K562 (cell line): ENCODE measurements around the gene CRYZ. TPM values are rescaled to one million over a fixed set of nuclear protein-coding genes. Genes with fewer than 3 reads are reported as not detected.

Experiments used
- ATAC-seq: fragments of 200-7000 bp; cut with Tn5 transposase; 3 replicates; pipeline ENCODE4 v1.9.1; 2020; ENCODE audit warnings: moderate library complexity
- BruUV-seq: library from RNA; stranded (reverse); fragments of 400-500 nt; replicated peaks from 2 replicates; lab custom pipeline; 2021; lab: Mats Ljungman, UMichigan
- CTCF ChIA-PET: fragments of 300-600 bp; formaldehyde crosslinking; extraction: SDS; loops from one replicate; lab custom pipeline; 2021; ENCODE audit warnings: low intra/inter-chr PET ratio; lab: Yijun Ruan, JAX
- POLR2A ChIA-PET: fragments of 300-600, 350-650 bp; sonication (Branson Sonifier 250); formaldehyde crosslinking; extraction: SDS; loops from one replicate; lab custom pipeline; 2021; ENCODE audit warnings: antibody characterized with exemption, inconsistent platforms; lab: Yijun Ruan, JAX
- DNase-seq, 4 experiments: peaks; one replicate each; pipeline versions ENCODE4 v3.0.0 to v3.0.0-alpha.2; 2011 to 2018; ENCODE audit warnings: low spot score in 3 of 4, mixed read lengths in 3 of 4; ENCODE audit errors: extremely low read depth in 1 of 4
- FAIRE-seq: peaks from 2 replicates; lab custom pipeline; 2011; peaks lifted over from hg19 to GRCh38; lab: Jason Lieb, UNC
- H2AFZ ChIP-seq: 2 replicates; pipeline ENCODE4 v1.6.0; 2011; ENCODE audit warnings: low read depth, low read length, control low read depth, inconsistent platforms
- H3K27ac ChIP-seq: fragments of 200-600 bp; 3 replicates; pipeline ENCODE4 v1.8.0; 2011; ENCODE audit warnings: low read depth, mild to moderate bottlenecking, control low read depth, inconsistent platforms, low read length, moderate library complexity, mixed read lengths; ENCODE audit errors: extremely low read depth
- H3K27me3 ChIP-seq, 2 experiments: fragments of 300-600 bp in 1 of 2; 2 replicates in 1 of 2; 3 replicates in 1 of 2; pipeline versions ENCODE4 v1.6.0 to v1.8.0; 2011; ENCODE audit warnings: inconsistent platforms in 2 of 2, low read length in 2 of 2, mild to moderate bottlenecking in 1 of 2, mixed read lengths in 1 of 2, moderate library complexity in 1 of 2; ENCODE audit not compliant: control insufficient read depth in 2 of 2, insufficient read depth in 2 of 2
- H3K36me3 ChIP-seq: fragments of 300-600 bp; 3 replicates; pipeline ENCODE4 v1.8.0; 2011; ENCODE audit warnings: mild to moderate bottlenecking, low read length, inconsistent platforms; ENCODE audit not compliant: control insufficient read depth, insufficient read depth
- H3K4me1 ChIP-seq, 2 experiments: fragments of 200-600 bp in 1 of 2; replicated peaks in 1 of 2; 2 replicates in 1 of 2; 3 replicates in 1 of 2; pipeline versions ENCODE4 v1.5.1 to v1.8.0; 2011; ENCODE audit warnings: inconsistent platforms in 2 of 2, low read length in 2 of 2, mild to moderate bottlenecking in 1 of 2, mixed read lengths in 1 of 2, moderate library complexity in 1 of 2; ENCODE audit not compliant: control insufficient read depth in 2 of 2, insufficient read depth in 2 of 2
- H3K4me2 ChIP-seq: 2 replicates; pipeline ENCODE4 v1.6.1; 2011; ENCODE audit warnings: low read length, control low read depth, inconsistent platforms, mixed read lengths; ENCODE audit not compliant: insufficient read depth
- H3K4me3 ChIP-seq: fragments of 200-600 bp; sonication (generic), shearing (Covaris generic); 2 replicates; pipeline ENCODE4 v1.5.1; 2016; ENCODE audit warnings: control low read depth, inconsistent platforms
- H3K79me2 ChIP-seq: fragments of 200-600 bp; 3 replicates; pipeline ENCODE4 v1.8.0; 2011; ENCODE audit warnings: low read length, inconsistent platforms; ENCODE audit not compliant: control insufficient read depth, insufficient read depth
- H3K9ac ChIP-seq, 2 experiments: 2 replicates each; pipeline versions ENCODE4 v1.6.0 to v1.6.1; 2011; ENCODE audit warnings: low read depth in 2 of 2, low read length in 2 of 2, control low read depth in 1 of 2, inconsistent platforms in 1 of 2, mild to moderate bottlenecking in 1 of 2, mixed read lengths in 1 of 2; ENCODE audit not compliant: insufficient read depth in 1 of 2
- H3K9me1 ChIP-seq: one replicate; pipeline ENCODE4 v1.6.0; 2011; ENCODE audit warnings: inconsistent platforms, mild to moderate bottlenecking, low read length, moderate library complexity; ENCODE audit not compliant: control insufficient read depth, insufficient read depth
- H3K9me3 ChIP-seq: replicated peaks from 2 replicates; pipeline ENCODE4 v1.5.1; 2011; ENCODE audit warnings: low read depth, low read length, inconsistent platforms; ENCODE audit not compliant: control insufficient read depth, insufficient read depth
- H4K20me1 ChIP-seq: replicated peaks from 2 replicates; pipeline ENCODE4 v1.6.1; 2011; ENCODE audit warnings: low read length, inconsistent platforms, mixed read lengths; ENCODE audit not compliant: control insufficient read depth, insufficient read depth
- CBX1 ChIP-seq: sonication (generic); IDR thresholded peaks from 2 replicates; pipeline ENCODE4 v1.6.1; 2016; ENCODE audit warnings: antibody characterized with exemption, low read depth, mild to moderate bottlenecking
- E2F4 ChIP-seq: sonication (generic); formaldehyde crosslinking; IDR thresholded peaks from 2 replicates; pipeline ENCODE4 v1.8.0; 2022; ENCODE audit warnings: mild to moderate bottlenecking, low read depth, missing genetic modification reagents
- FOXK2 ChIP-seq, 2 experiments: fragments of 450-650 bp; IDR thresholded peaks in 1 of 2; conservative IDR thresholded peaks in 1 of 2; 2 replicates each; pipeline ENCODE4 v1.6.1; 2016; ENCODE audit warnings: low read depth in 2 of 2, mild to moderate bottlenecking in 1 of 2
- NCOA1 ChIP-seq: fragments of 450-650 bp; IDR thresholded peaks from 2 replicates; pipeline ENCODE4 v1.6.1; 2016; ENCODE audit warnings: low read depth
- NFRKB ChIP-seq: fragments of 450-650 bp; IDR thresholded peaks from 2 replicates; pipeline ENCODE4 v1.6.1; 2016; ENCODE audit warnings: low read depth
- RBFOX2 ChIP-seq: fragments of 200-400 bp; formaldehyde crosslinking; IDR thresholded peaks from 2 replicates; pipeline ENCODE4 v1.6.1; 2017; ENCODE audit warnings: low read depth, mild to moderate bottlenecking, low read length, moderate library complexity
- SMARCA4 ChIP-seq: fragments of 450-650 bp; IDR thresholded peaks from 2 replicates; pipeline ENCODE4 v1.6.1; 2016
- SRSF1 ChIP-seq: fragments of 200-400 bp; formaldehyde crosslinking; IDR thresholded peaks from 2 replicates; pipeline ENCODE4 v1.6.1; 2017; ENCODE audit warnings: mild to moderate bottlenecking, low read depth, low read length, moderate library complexity
- TEAD1 ChIP-seq, 2 experiments: fragments of 450-650 bp in 1 of 2; sonication (generic) in 1 of 2; formaldehyde crosslinking; IDR thresholded peaks; 2 replicates each; pipeline versions ENCODE4 v1.4.0 to v1.8.0; 2020 to 2022; ENCODE audit warnings: mild to moderate bottlenecking in 2 of 2, missing genetic modification reagents in 1 of 2
- ZKSCAN8 ChIP-seq: fragments of 200-800 bp; sonication (Bioruptor generic); IDR thresholded peaks from 2 replicates; pipeline ENCODE4 v1.6.1; 2016; ENCODE audit warnings: missing genetic modification characterization, missing compliant biosample characterization
- ZNF253 ChIP-seq: fragments of 250-450 bp; sonication (Bioruptor Pico); conservative IDR thresholded peaks from 2 replicates; pipeline ENCODE4 v1.6.1; 2021; ENCODE audit warnings: mild to moderate bottlenecking
- ZNF584 ChIP-seq: fragments of 200-800 bp; sonication (Bioruptor generic); IDR thresholded peaks from 2 replicates; pipeline ENCODE4 v1.6.1; 2016; ENCODE audit warnings: low read depth, mild to moderate bottlenecking, missing genetic modification characterization, missing compliant biosample characterization
- WGBS: fragments of 100-300 bp; shearing (Covaris generic); methylation state at CpG from one replicate; pipeline ENCODE4 v1.1.6; 2016; ENCODE audit warnings: low coverage, mixed read lengths; ENCODE audit not compliant: insufficient coverage; ENCODE audit errors: missing lambda C conversion rate; 5-methylcytosine and 5-hydroxymethylcytosine counted together
- in situ Hi-C: fragments of 300-500 bp; cut with MboI; formaldehyde crosslinking; loops from 4 replicates; pipeline ENCODE4 v1.15.0; 2018; ENCODE audit warnings: inconsistent platforms, mixed read lengths
- intact Hi-C: fragments of 100-400 bp; cut with micrococcal nuclease; formaldehyde crosslinking; loops from 2 replicates; pipeline ENCODE4 v1.14.2; 2022
- polyA plus RNA-seq, 8 experiments: library from polyadenylated mRNA; depleted of rRNA in 4 of 8; stranded (reverse) in 5 of 8; unstranded in 3 of 8; fragments of >200 nt; fragmentation: Nextera tagmentation in 2 of 8; fragmentation: Illumina TruSeq in 1 of 8; extraction: Ambion mirVana in 2 of 8; extraction: Trizol in 1 of 8; gene quantifications; 2 replicates each; pipeline versions ENCODE4 v1.2.1 to v1.2.3, GENCODE V29; 2011 to 2014; ENCODE audit warnings: inconsistent platforms in 1 of 8, missing spikeins in 1 of 8
- total RNA-seq, 7 experiments: library from RNA; depleted of rRNA in 6 of 7; stranded (reverse); fragments of >200 nt in 6 of 7; fragmentation: Illumina TruSeq in 2 of 7; extraction: Trizol in 2 of 7; gene quantifications; 2 replicates each; pipeline versions ENCODE4 v1.2.1 to v1.2.3, GENCODE V29; 2011 to 2021; ENCODE audit warnings: low replicate concordance in 1 of 7

The CRYZ gene
- total and polyA plus RNA-seq, 9 of the 15 experiments (the other 6 are each of a cell fraction or from before 2014, with no cell fraction given), result 51.7 to 179 (median 81.4) TPM

GRCh38 chr1:74690909-74691308 is 41.9 kb downstream of the CRYZ start:
- POLR2A ChIA-PET, result no interaction called here
- Histone ChIP-seq H3K4me1 (no peaks in the 10 kb centered on the region), H3K9ac (no peak overlapping the region), H3K4me2 (no peak overlapping the region), H3K27ac (no peak overlapping the region), H3K79me2 (no peaks in the 10 kb centered on the region), H3K9me1 (no peaks in the 10 kb centered on the region), H3K4me3 (no peak overlapping the region), H4K20me1 (no peaks in the 10 kb centered on the region), H3K9me3 (no peaks in the 10 kb centered on the region), H3K27me3 (no peaks in the 10 kb centered on the region), H3K36me3 (no peaks in the 10 kb centered on the region), H2AFZ (no peak overlapping the region)
- in situ Hi-C loops (no loop called here), intact Hi-C loops (no loop called here)
- CTCF ChIA-PET, result no interaction called here
- no peak for FAIRE-seq
- WGBS, result 2% methylated on average over 4 of the region's 4 CpGs
- no TSS peak for BruUV-seq
- no peak for DNase-seq
- TF ChIP-seq SMARCA4, result no peak
- no peak for TF ChIP-seq ZKSCAN8 (CRISPR knock-in tag)
- TF ChIP-seq NFRKB, result no peak
- TF ChIP-seq ZNF253 (CRISPR knock-in tag), result no peak
- no peak for TF ChIP-seq SRSF1
- no peak for TF ChIP-seq RBFOX2
- TF ChIP-seq NCOA1, result no peak
- no peak for TF ChIP-seq ZNF584 (CRISPR knock-in tag)
- no peak for TF ChIP-seq FOXK2 (conservative IDR thresholded peaks at IDR 0.05 in 1 of 2, IDR thresholded peaks at IDR 0.05 in 1 of 2; ENCODE audit: low read depth in 2 of 2)
- no peak for TF ChIP-seq E2F4 (CRISPR knock-in tag)
- no peak for TF ChIP-seq CBX1
- TF ChIP-seq TEAD1 (CRISPR knock-in tag; IDR thresholded peaks at IDR 0.05), result no peak
- ATAC-seq, result no peak
